Thoracic aorta (tissue), 2 donors: ENCODE results near the gene TULP4. TPM values are rescaled to one million over a fixed set of nuclear protein-coding genes. Genes with fewer than 3 reads are reported as not detected.
"Not testable (repeated sequence)": the region's sequence is repeated elsewhere in the genome, so short reads cannot be mapped to it uniquely, and the experiment has no call there.

Experiments
- ATAC-seq: fragments of 150-250 bp; one replicate; pipeline ENCODE4 v1.8.0; 2017; ENCODE audit warnings: low read depth; ENCODE audit not compliant: insufficient number of reproducible peaks, low FRiP score
- DNase-seq: peaks from one replicate; pipeline ENCODE4 v3.0.0-alpha.2; 2020; ENCODE audit warnings: low spot score
- H3K27ac ChIP-seq, 2 donors: fragments of 200-600 bp; sonication (generic); 1 replicate in 1 of 2; 2 replicates in 1 of 2; pipeline ENCODE4 v1.5.1; 2016; ENCODE audit warnings: mild to moderate bottlenecking in 2 of 2, moderate library complexity in 2 of 2
- H3K27me3 ChIP-seq: fragments of 200-600 bp; sonication (generic); replicated peaks from 2 replicates; pipeline ENCODE4 v1.6.0; 2016; ENCODE audit warnings: mild to moderate bottlenecking; ENCODE audit not compliant: insufficient read depth
- H3K36me3 ChIP-seq: fragments of 200-600 bp; sonication (generic); one replicate; pipeline ENCODE4 v1.5.1; 2016
- H3K4me1 ChIP-seq, 2 donors: fragments of 200-600 bp; sonication (generic); 1 replicate in 1 of 2; 2 replicates in 1 of 2; pipeline versions ENCODE4 v1.5.1 to v1.6.0; 2016; ENCODE audit warnings: low read depth in 2 of 2, mild to moderate bottlenecking in 1 of 2; ENCODE audit not compliant: control insufficient read depth in 1 of 2
- H3K4me3 ChIP-seq: fragments of 200-600 bp; sonication (generic); 2 replicates; pipeline ENCODE4 v1.5.1; 2016; ENCODE audit warnings: mild to moderate bottlenecking
- H3K9me3 ChIP-seq: fragments of 200-600 bp; sonication (generic); 2 replicates; pipeline ENCODE4 v1.5.1; 2016
- total RNA-seq, 2 donors: library from RNA; depleted of rRNA; stranded (reverse); fragments of >200 nt; gene quantifications; one replicate each; pipeline versions ENCODE4 v1.1.0 to v1.2.3, GENCODE V29; 2016
- TF ChIP-seq, protein P1 (sequence below): fragments of 200-600 bp; sonication (generic); IDR thresholded peaks from one replicate; pipeline ENCODE4 v1.5.1; 2019; ENCODE audit warnings: antibody characterized with exemption

Gene TULP4
- total RNA-seq, 2 donors from 2014 or later = 75.5 to 189 TPM

- Histone ChIP-seq H3K36me3 (no peaks in the 10 kb centered on the region), H3K4me1 (peaks cover 0 to 7% of the 10 kb centered on the region in 2 donors), H3K27me3 (no peaks in the 10 kb centered on the region), H3K27ac (no peak overlapping the region), H3K9me3 (no peaks in the 10 kb centered on the region), H3K4me3 (no peak overlapping the region)
- TF ChIP-seq, protein P1, sequence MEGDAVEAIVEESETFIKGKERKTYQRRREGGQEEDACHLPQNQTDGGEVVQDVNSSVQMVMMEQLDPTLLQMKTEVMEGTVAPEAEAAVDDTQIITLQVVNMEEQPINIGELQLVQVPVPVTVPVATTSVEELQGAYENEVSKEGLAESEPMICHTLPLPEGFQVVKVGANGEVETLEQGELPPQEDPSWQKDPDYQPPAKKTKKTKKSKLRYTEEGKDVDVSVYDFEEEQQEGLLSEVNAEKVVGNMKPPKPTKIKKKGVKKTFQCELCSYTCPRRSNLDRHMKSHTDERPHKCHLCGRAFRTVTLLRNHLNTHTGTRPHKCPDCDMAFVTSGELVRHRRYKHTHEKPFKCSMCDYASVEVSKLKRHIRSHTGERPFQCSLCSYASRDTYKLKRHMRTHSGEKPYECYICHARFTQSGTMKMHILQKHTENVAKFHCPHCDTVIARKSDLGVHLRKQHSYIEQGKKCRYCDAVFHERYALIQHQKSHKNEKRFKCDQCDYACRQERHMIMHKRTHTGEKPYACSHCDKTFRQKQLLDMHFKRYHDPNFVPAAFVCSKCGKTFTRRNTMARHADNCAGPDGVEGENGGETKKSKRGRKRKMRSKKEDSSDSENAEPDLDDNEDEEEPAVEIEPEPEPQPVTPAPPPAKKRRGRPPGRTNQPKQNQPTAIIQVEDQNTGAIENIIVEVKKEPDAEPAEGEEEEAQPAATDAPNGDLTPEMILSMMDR = no peak
- DNase-seq = no peak
- ATAC-seq = no peak
Measured at GRCh38 chr6:158340252-158340651, 28.0 kb downstream of the TULP4 start.

- no peaks in the 10 kb centered on the region for H3K36me3 ChIP-seq
- no peak for ATAC-seq
- peaks cover 0 to 7% of the 10 kb centered on the region in 2 donors for H3K4me1 ChIP-seq
- H3K9me3 ChIP-seq = no peaks in the 10 kb centered on the region
- no peak overlapping the region for H3K27ac ChIP-seq
- TF ChIP-seq, protein P1 = no peak
- H3K27me3 ChIP-seq = no peaks in the 10 kb centered on the region
- DNase-seq = no peak
- H3K4me3 ChIP-seq = no peak overlapping the region
Measured at GRCh38 chr6:158344534-158344933, 32.3 kb downstream of the TULP4 start.

GRCh38 chr6:158345444-158345843 lies 33.2 kb downstream of the TULP4 start:
- not testable (repeated sequence) for H3K4me3 ChIP-seq, H3K27ac ChIP-seq, H3K9me3 ChIP-seq, DNase-seq, H3K27me3 ChIP-seq, H3K4me1 ChIP-seq, ATAC-seq, H3K36me3 ChIP-seq

DNA sequence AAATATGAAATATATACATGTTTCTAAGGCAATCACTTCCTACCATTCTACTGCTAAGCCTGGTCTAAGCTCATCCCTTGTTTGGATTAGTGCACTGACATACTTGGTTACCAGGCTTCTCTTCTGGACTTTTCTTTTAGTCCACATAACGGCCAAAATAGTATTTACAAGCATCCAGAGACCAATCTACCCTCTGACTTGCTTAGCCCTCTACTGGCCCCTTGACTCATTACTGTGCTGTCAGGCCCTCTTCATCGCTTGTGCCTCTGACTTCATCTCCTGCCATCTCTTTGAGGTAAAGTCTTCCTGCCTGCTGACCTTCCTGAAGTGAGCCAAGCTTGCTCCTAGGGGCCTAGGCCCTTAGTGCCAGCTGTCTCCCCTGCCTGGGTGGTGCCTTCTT lies 35.1 kb downstream of the TULP4 start:
- TF ChIP-seq, protein P1 = no peak
- DNase-seq = no peak

DNA sequence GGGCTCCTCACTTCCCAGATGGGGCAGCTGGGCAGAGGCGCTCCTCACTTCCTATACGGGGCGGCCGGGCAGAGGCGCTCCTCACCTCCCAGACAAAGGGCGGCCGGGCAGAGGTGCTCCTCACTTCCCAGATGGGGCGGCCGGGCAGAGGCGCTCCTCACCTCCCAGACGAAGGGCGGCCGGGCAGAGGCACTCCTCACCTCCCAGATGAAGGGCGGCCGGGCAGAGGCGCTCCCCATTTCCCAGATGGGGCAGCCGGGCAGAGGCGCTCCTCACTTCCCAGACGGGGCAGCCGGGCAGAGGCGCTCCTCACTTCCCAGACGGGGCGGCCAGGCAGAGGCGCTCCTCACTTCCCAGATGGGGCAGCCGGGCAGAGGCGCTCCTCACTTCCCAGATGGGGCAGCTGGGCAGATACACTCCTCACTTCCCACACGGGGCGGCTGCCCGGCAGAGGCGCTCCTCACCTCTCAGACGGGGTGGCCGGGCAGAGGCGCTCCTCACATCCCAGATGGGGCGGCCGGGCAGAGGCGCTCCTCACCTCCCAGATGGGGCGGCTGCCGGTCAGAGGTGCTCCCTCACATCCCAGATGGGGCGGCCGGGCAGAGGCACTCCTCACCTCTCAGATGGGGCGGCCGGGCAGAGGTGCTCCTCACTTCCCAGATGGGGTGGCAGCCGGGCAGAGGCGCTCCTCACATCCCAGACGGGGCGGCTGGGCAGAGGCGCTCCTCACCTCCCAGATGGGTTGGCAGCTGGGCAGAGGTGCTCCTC lies 36.7 kb downstream of the TULP4 start:
- H3K9me3 ChIP-seq, H3K36me3 ChIP-seq, DNase-seq, H3K4me1 ChIP-seq, H3K27ac ChIP-seq, H3K27me3 ChIP-seq, ATAC-seq, H3K4me3 ChIP-seq: not testable (repeated sequence)

More for the DNA sequence above, 35.1 kb downstream of the TULP4 start:
- Histone ChIP-seq H3K9me3 (no peaks in the 10 kb centered on the region), H3K27ac (no peak overlapping the region), H3K36me3 (no peaks in the 10 kb centered on the region), H3K4me1 (peaks cover 0 to under 1% of the 10 kb centered on the region in 2 donors), H3K27me3 (no peaks in the 10 kb centered on the region), H3K4me3 (no peak overlapping the region)
- ATAC-seq = no peak

DNA sequence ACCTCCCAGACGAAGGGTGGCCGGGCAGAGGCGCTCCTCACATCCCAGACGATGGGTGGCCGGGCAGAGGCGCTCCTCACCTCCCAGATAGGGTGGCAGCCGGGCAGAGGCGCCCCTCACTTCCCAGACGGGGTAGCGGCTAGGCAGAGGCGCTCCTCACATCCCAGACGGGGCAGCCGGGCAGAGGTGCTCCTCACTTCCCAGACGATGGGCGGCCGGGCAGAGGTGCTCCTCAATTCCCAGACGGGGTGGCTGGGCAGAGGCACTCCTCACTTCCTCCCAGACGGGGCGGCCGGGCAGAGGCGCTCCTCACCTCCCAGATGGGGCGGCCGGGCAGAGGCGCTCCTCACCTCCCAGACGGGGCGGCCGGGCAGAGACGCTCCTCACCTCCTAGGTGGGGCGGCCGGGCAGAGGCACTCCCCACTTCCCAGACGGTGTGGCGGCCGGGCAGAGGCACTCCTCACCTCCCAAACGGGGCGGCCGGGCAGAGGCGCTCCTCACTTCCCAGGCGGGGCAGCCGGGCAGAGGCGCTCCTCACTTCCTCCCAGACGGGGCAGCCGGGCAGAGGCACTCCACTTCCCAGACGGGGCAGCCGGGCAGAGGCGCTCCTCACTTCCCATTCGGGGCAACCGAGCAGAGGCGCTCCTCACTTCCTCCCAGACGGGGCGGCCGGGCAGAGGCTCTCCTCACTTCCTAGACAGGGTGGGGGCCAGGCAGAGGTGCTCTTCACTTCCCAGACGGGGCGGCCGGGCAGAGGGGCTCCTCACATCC lies 37.4 kb downstream of the TULP4 start:
- not testable (repeated sequence) for H3K27me3 ChIP-seq

GRCh38 chr6:158350731-158351130 lies 38.5 kb downstream of the TULP4 start:
- not testable (repeated sequence) for H3K27ac ChIP-seq, H3K27me3 ChIP-seq, H3K9me3 ChIP-seq, H3K36me3 ChIP-seq, ATAC-seq, DNase-seq, H3K4me1 ChIP-seq, H3K4me3 ChIP-seq

More for the DNA sequence above, 37.4 kb downstream of the TULP4 start:
- ATAC-seq, H3K4me3 ChIP-seq, H3K27ac ChIP-seq, H3K9me3 ChIP-seq, DNase-seq, H3K36me3 ChIP-seq, H3K4me1 ChIP-seq: not testable (repeated sequence)
